ENCODE data around the gene PCSK5. TPM values are rescaled to one million over a fixed set of nuclear protein-coding genes. Genes with fewer than 3 reads are reported as not detected.

The PCSK5 gene
- total and polyA plus RNA-seq, 2 of the 8 experiments (the other 6 are each of a cell fraction or from before 2014, with no cell fraction given), result 5.5 to 10.7 TPM

- Histone ChIP-seq H2AK5ac (ENCODE audit: low read depth, low read length) (no peak overlapping the region), H3K27ac (ENCODE audit: low read depth, low read length) (no peak overlapping the region), H2BK12ac (ENCODE audit: low read depth, low read length) (no peak overlapping the region), H4K8ac (ENCODE audit: extremely low read depth, insufficient read depth, low read length) (no peak overlapping the region), H3K36me3 (ENCODE audit: control insufficient read depth in 2 of 4, insufficient read depth in 4 of 4, low read length in 3 of 4) (no peaks in the 10 kb centered on the region), H3K4me2 (ENCODE audit: insufficient read depth in 1 of 2, low read depth in 2 of 2, low read length in 2 of 2) (no peak overlapping the region), H3K27me3 (replicated peaks in 1 of 4; ENCODE audit: control insufficient read depth in 3 of 4, extremely low read depth in 1 of 4, insufficient read depth in 3 of 4, low read length in 3 of 4) (no peaks in the 10 kb centered on the region), H3K9me3 (ENCODE audit: insufficient read depth in 2 of 2, low read depth in 1 of 2, low read length in 1 of 2) (no peaks in the 10 kb centered on the region), H2BK15ac (ENCODE audit: low read length) (no peak overlapping the region), H3K23me2 (ENCODE audit: low read depth, low read length) (no peaks in the 10 kb centered on the region), H3K56ac (replicated peaks; ENCODE audit: insufficient read length, low read depth, low read length) (no peak overlapping the region), H4K5ac (ENCODE audit: insufficient read length, low read depth, low read length) (no peak overlapping the region), H2BK120ac (replicated peaks; ENCODE audit: low read depth, low read length) (no peak overlapping the region), H3K4ac (replicated peaks; ENCODE audit: insufficient read length, low read depth, low read length) (no peak overlapping the region), H4K91ac (replicated peaks; ENCODE audit: insufficient read length, low read length) (no peak overlapping the region), H3K4me3 (ENCODE audit: extremely low read depth in 1 of 4, insufficient read depth in 2 of 4, low read depth in 3 of 4, low read length in 4 of 4) (no peak overlapping the region), H3K79me2 (ENCODE audit: control insufficient read depth in 1 of 2, insufficient read depth in 2 of 2, low read length in 2 of 2) (no peaks in the 10 kb centered on the region), H2BK5ac (ENCODE audit: low read depth, low read length) (no peak overlapping the region), H3K14ac (ENCODE audit: insufficient read length) (no peak overlapping the region), H4K20me1 (replicated peaks in 1 of 2; ENCODE audit: control insufficient read depth in 1 of 2, insufficient read depth in 2 of 2, low read length in 2 of 2) (no peaks in the 10 kb centered on the region), H3K79me1 (ENCODE audit: low read depth, low read length) (no peaks in the 10 kb centered on the region), H2BK20ac (ENCODE audit: low read length) (no peak overlapping the region), H3K4me1 (replicated peaks in 1 of 4; ENCODE audit: control insufficient read depth in 3 of 4, insufficient read depth in 4 of 4, low read length in 3 of 4) (no peaks in the 10 kb centered on the region), H3K9ac (replicated peaks in 1 of 4; ENCODE audit: extremely low read depth in 1 of 4, low read depth in 3 of 4, low read length in 3 of 4) (no peak overlapping the region), H3K18ac (ENCODE audit: extremely low read depth, low read length) (no peak overlapping the region), H3K23ac (ENCODE audit: insufficient read length) (no peak overlapping the region), H2AFZ (ENCODE audit: low read length) (no peak overlapping the region)
- ChIA-PET CTCF (ENCODE audit: partially characterized antibody) (interaction anchor here (0.9 to 1.2 kb wide), 3 partner anchors 11 to 14 kb away, joined by 3 read pairs; no protein-coding TSS in a partner anchor), POLR2A (ENCODE audit: partially characterized antibody) (no interaction called here)
- DNase-seq (ENCODE audit: low read depth in 1 of 2, low spot score in 2 of 2) (no peak), FAIRE-seq (no peak)
- TF ChIP-seq ASH2L (IDR thresholded peaks at IDR 0.05; ENCODE audit: low read length), result no peak
- WGBS, 2 experiments (ENCODE audit: extremely low coverage in 1 of 2, insufficient coverage in 1 of 2, insufficient read length in 1 of 2, insufficient replicate concordance in 2 of 2, low coverage in 1 of 2, low lambda C conversion rate in 2 of 2, missing lambda C conversion rate in 1 of 2), result 93% methylated on average over 4 of the region's 4 CpGs; no CpG with 5 or more reads in 1 of the 2 experiments
Measured at GRCh38 chr9:76352026-76352620, 461.6 kb downstream of the PCSK5 start.
